HG03196 (cell line): Measurements from ENCODE around the gene F10.

Experiments used
- ATAC-seq: cut with Tn5 transposase; IDR thresholded peaks from one replicate; pipeline ENCODE4 v1.9.1; 2021; ENCODE audit not compliant: unreplicated experiment

Gene F10

DNA sequence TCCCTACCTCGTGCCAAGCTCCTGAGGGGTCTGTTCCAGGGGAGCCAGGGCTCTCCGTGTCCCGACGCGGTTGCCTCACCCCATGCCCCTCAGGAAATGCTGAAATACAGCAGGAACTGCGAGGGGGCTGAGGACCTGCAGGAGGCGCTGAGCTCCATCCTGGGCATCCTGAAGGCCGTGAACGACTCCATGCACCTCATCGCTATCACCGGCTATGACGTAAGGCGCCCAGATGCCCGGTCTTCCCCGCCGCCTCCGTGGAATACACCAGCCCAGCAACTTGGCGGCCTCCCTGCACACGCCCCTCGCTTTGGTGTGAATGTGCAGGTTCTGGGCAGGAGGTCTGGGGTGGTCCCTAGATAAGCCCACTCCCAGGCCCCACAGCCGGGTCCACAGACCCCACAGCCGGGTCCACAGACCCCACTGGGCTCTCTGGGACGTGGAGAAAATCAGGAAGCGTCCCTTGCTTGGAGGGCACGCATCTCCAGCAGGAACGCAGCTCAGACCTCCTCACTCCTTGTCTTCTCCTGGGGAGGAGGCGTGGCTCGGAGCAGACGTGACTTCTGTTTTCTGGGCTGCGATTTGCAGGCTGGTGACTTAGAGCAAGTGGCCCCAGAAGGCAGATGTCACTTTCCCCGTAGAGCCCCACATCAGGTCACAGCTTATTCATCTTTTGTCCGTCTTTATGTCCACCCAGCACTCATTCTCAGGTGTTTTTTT, 36.4 kb upstream of the F10 start:
- no peak for ATAC-seq

DNA sequence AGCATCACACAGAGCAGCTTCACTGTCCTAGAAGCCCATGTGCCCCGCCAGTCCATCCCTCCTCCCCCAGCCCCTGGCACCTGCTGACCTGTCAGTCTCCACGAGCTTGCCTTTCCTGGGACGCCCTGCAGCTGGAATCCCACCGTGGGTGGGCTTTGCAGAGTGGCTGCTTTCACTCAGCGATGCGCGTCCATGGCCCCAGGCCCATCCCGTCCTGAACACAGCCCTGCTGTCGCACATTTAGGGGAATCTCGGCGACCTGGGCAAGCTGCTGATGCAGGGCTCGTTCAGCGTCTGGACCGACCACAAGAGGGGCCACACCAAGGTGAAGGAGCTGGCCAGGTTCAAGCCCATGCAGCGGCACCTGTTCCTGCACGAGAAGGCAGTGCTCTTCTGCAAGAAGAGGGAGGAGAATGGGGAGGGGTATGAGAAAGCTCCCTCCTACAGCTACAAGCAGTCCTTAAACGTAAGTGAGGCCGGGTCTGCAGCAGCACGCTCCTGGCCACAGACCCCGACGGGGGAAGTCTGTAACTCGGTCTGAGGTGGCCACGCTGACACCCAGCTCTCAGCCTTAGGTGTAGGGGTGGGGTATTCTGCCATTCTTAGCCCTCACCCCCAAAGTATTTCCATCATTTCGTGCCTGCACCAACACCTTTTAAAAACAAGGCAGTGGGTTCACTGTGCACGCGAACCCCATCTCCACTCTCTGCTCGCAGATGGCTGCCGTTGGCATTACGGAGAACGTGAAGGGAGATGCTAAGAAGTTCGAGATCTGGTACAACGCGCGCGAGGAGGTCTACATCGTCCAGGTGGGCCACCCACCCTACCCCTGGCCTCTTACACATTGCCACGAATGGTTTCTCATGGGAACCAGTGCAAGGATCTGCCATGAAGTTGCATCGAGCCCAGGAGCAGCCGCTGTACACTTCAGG, 35.3 kb upstream of the F10 start:
- no peak for ATAC-seq

DNA sequence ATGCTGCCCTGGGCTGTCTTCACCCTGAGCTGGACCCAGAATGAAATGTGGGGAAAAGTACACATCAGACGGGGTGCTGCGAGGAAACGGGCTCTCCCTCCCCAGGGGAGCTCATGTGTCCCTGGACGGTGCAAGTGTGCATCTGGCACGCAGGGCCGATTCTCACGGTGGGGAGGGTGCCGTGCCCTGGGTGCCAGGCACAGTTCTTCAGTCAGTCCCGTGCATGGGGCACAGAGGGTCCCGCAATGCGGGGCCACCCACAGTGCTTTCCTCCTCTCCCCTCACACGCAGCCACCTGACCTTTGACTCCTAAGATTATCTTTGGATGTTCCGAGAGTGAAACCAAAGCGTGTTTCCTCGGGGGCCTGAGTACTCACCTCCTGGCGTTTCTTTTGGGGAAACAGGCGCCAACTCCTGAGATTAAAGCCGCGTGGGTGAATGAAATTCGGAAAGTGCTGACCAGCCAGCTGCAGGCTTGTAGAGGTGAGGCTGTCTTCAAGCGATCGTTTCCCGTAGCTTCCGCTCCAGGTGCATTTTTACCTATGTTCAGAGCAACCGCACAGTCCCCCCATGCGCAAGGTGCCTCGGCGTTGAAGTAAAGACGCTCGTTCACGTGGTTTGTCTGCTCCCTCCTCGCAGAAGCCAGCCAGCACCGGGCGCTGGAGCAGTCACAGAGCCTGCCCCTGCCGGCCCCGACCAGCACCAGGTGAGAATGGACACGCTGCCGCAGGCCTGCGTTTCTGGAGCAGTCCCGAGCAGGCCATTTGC, 34.5 kb upstream of the F10 start:
- no peak for ATAC-seq

DNA sequence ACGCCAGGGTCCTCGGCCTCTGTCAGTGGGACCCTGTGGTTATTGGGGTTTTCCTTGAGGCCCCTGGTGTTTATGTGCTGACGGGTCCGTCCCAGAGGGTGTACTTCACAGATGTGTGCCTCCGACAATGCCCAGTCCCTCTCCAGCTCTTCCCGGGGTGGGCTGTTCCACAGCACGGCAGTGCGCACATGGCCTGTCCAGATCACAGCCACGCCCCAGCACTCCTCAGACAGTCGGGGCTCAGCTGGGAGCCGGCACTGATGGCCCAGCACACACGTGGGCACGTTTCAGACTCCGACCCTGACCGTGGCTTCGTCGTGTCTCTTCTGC, 33.9 kb upstream of the F10 start:
- no peak for ATAC-seq

DNA sequence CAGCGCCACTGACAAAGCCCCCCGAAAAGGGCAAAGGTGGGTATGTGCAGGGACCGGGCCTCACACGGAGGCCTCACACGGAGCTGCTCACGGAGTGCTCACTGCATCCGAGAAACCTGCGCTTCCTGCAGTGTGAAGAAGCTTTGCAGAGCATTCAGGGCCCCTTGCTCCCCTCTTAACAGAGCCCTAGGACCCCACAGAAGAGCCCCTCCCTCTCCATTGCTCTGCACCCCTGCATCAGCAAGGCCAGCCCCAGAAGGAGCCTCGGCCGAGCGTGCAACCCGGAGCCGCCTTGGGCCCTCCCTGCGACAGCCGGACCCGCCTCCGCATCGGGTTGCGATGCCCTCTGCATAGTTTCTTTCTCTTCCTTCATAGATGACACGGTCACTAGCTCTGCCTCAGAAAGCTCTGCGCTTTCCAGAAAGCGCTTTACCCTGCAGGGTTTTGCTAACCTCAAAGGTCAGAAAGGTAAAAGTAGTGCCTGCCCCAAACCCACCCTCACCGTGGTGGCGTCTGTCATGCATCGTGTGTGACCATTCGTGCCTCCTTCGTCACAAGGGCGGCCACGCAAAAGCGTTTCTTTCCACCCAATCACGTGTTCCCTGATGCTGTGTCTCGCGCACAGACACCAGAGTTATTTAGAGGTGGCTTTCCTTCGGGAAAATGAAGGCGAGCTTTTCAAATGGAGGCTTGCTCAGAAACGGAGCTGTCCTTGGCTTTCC, 32.7 kb upstream of the F10 start:
- ATAC-seq: no peak

DNA sequence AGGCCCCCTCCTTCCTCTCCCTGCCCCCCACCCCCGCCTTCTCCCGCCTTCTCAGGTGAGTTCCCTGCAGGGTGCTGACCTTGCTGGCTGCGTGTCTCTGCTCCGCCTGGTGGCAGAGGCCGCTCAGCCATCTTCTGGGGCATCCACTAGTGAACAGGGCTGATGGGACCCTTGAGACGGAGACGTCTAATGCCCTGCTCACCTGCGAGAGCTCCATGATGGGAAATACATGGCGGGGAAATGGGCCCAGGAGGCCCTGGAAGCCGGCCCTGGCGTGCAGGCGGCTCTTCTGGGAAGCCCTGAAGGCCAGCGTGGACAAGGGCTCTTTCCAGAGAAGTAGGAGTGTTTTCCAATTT, 32.2 kb upstream of the F10 start:
- ATAC-seq: no peak

DNA sequence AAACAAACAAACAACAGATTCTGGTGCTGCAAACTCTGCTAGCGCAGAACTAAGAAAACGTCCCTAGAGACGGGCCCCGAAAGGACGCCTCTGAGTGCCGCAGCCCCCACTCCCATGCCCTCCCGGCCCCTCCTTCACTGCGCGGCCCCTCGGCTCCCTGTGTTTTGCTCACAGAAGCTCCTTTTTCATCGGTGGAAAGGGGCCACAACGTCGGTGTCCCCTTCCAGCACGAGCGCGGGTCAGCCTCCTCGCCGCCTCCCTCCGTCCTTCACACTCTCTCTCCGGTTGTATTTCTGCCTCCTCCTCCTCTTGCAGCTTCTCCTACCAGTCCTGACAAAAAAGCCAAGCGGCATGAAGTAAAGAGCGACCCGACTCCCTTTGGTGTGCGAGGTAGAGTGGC, 31.8 kb upstream of the F10 start:
- ATAC-seq: no peak

DNA sequence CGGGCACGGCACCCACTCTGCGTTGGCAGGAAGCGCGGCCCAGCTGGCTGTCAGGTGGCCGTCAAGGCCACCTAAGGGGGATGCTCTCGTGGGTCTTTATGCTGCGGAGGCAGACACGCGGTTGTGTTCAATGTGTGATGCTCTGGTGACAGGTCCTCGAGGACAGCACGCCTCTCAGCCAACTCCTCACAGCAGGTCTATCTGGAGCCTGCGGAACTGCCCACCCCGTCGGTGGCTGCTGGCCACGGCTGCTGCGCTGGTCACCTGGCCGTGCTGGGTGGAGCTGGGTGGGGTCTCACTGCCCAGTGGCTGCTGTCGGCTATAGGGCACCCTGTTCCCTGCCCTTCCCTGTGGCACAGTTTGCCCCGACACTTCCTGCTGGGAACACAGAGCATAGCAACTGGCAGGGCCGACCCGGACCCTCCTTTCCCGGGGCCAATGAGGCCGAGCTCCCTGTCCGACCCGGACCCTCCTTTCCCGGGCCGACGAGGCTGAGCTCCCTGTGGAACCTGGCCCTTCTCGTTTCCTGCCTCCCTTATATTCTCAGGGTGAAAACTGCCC, 31.3 kb upstream of the F10 start:
- no peak for ATAC-seq

DNA sequence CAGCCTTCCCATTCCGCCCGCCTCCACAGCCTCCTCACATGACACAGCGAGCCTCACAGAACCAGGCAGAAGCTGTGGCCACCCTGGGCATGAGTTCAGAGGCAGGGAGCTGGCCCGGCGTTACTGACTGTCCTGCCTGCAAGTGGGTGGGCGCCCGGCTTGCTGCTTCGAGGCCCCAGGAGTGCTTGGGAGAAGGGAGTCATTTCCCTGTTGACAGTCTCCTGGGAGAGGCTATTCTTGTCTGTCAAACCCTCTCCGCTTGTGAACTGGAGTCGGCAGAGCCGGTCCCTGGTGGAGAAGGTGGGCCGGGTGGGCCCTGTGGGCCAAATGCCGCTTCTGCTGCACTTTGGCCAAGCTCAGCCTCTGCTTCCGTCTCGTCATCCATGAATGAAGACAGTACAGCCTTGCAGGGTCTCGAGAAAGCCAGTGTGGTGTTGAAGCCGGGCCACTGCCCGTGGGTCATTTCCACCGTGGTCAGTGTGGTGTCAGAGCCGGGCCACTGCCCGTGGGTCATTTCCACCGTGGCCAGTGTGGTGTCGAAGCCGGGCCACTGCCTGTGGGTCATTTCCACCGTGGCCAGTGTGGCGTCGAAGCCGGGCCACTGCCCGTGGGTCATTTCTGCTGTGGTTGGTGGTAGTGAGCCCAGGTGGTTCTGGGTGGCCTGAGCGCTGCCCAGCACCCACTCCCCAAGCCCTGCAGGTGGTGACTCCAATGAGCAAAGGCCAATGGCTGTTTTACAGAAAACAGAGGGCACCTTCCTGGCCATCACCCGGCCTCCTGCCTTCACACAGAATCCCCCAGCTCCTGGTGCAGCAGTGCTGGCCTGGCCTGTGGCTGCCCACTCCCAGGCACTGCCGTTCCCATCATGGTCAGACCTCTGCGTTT, 30.5 kb upstream of the F10 start:
- ATAC-seq: no peak

DNA sequence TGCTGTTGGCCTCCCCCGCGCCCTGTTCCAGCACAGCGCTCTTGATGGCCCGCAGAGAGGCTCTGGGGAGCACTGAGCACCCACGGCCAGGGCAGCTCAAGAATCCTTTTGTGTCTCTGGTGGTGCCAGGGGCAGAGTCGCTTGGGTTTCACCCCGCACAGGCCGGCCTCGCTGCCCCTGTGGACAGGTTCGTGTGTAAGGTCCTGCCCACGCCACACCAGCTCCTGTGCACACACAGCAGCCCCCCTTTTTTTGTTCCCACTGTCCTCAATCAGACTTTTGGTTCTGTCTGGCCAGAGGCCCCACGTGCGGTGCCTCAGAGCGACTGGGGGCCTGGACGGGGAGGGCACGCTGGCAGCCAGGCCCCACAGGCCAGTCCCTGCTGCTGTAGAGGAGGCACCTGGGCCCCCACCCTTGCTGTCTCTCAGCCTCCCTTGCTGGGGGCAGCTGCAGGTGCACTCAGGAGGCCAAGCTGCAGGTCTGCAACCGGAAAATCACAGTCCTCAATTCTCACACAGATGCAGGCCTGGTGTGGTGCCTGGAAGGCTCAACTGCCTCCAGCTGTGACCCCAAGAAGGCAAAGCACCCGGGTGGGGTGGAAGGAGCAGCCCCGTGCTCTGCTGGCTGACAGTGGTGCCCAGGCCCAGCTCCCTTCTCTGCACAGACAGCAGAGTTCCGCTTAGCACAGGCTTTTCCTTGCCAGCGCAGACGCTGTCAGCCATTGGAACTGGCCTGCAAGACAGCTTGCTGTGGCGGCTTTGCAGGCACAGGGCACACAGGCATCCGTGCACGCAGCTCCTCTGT, 29.6 kb upstream of the F10 start:
- ATAC-seq: no peak

DNA sequence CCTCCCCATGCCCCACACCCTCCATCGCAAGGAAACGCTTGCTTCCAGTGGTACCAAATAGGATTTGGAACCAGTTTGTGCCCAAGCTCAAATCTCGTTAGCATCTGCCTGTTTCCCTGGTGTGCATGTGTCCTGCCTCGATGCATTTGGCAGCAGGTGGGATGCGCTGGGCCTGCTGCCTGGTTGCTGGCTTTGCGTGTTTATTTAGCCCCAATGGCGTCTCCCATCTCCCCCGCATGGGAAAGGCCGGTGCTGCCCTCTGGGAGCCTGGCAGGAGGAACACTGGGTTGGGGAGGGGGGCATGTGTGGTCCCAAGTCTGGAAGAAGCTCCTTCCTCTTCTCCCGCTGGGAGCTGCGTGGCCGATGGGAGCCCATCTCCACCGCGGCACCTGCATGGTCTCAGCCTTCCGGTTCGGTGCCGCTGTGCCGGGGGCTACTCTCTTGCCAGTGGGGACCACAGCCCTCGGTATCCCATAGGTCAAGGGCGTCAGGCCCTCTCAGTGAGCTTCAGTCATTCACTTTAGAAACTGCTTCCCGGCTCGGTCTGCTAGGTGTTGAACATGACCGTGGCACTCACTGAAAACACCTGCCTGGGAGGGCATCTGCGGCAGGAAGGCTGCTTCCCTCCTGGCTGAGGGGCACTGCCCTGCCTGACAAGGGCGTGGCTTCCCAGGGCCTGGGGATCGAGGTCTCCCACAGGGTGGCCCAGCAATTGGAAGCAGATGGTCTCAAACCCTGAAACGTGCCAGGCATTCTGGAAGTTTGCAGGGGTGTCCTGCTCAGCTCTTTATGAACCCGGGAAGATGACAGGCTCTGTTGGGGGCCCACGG, 28.8 kb upstream of the F10 start:
- ATAC-seq: no peak

DNA sequence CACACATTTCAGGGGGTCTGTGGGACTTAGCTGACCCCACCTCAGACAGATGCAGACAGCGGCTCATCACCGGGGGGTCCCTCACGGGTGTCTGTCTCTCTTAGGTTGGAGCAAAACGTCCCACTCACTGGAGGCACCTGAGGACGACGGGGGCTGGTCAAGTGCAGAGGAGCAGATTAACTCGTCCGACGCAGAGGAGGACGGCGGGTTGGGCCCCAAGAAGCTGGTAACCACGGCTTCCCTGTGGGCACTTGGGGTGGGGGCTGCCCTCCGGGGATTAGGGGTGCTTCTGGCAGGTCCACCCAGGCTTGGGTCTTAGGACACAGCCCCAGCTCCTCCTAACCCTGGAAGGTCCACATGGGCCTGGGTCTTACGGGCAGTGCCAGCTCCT, 28.2 kb upstream of the F10 start:
- ATAC-seq: no peak

DNA sequence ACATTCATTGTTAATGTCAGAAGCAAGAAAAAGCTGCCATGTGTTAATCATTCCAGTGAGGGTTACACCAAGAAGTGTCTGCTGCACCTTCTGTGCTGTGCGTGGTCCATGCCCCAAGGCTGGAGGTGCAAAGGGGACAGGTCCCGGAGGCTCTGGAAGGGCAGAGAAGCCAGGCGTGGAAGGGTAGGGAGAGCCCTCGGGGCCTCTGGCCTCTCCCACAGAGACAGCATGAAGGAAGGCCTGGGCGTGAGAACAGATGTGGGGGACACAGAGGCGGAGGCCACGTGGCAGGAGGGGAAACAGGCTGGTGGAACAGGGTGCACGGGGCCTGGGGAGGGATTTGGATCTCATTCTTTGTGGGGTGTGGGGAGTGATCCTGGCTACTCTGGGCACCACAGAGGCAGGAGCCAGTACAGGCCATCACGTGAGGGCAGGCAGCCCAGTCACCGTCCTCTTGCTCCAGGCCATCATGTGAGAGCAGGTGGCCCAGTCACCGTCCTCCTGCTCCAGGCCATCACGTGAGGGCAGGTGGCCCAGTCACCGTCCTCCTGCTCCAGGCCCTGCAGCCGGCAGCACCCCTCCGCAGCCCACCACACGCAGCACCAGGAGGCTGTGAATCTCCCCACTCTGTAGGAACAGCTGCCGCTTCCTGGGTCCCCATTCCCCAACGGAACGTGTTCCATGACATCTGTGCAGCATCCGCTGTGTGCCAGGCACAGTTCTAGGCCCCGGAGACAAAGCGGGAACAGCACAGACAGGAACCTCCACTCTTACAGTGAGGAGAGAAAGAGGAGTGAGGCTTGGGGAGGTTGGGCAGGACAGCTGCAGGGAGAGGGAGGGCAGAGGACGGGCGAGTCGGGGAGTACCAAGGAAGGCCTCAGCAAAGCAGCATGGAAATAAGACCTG, 27.2 kb upstream of the F10 start:
- ATAC-seq: no peak

DNA sequence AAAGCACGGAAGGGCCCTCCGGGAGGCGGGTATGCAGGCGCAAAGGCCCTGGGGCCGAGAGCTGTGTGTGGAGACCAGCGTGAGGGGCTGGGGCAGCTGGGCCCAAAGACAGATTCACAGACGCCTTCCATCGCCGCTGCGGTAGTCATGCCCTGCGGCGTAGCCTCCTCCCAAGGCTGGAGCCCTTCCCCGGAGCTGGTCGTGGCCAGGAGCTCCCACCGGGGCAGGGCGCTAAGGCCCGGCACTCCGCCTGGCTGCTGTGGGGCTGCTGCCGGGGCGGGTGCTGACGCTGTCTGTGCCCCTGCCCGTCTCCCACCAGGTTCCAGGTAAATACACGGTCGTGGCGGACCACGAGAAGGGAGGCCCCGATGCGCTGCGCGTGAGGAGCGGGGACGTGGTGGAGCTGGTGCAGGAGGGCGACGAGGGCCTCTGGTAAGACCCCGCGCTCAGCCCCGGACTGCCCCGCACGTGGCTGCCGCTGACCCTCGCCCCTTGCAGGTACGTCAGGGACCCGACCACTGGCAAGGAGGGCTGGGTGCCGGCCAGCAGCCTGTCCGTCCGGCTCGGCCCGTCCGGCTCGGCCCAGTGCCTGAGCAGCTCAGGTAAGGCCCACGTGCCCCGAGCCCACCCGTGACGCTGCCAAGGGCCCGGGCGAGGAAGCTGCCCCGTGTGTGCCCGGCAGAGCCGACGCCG, 26.4 kb upstream of the F10 start:
- ATAC-seq: no peak

DNA sequence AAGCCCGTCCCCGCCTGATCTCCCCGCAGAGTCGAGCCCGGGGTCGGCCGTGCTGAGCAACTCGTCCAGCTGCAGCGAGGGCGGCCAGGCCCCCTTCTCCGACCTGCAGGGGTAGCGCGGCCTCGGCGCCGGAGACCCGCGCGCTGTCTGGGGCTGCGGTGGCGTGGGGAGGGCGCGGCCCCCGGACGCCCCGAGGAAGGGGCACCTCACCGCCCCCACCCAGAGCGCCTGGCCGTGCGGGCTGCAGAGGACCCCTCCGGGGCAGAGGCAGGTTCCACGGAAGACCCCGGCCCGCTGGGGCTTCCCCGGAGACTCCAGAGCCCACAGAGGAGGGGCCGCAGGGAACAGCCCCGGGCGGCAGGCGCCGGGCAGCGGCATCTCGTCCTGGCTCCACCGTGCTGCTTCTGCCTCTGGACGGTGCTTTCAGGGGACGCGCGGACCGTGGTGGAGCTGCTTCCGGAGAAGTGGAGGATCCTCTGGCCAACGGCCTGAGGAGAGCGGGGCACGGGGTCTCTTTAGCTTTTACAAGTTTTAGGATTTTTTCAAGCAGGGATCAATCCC, 25.8 kb upstream of the F10 start:
- ATAC-seq: no peak

DNA sequence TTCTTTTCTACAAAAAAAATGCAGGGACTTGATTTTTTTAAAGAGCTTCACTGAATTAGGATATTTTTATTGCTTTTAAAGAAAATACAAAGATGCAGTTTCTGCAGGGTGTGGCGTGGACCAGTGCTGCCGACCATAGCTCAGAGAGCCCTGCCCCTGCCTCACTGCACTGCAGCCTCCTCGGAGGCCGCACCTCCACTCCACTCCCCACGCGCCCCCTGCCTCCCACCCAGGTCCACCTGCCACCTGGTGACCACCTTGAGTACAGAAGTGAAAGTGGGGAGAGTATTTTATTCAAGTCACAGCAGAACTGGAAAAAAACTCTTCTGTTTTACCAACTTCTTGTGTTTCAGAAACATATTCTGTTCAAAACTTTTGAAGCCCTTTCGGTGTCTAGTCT, 24.9 kb upstream of the F10 start:
- no peak for ATAC-seq
